IMR-90 (cell line): ENCODE results near the gene EVI5. TPM values are rescaled to one million over a fixed set of nuclear protein-coding genes. Genes with fewer than 3 reads are reported as not detected.
"Not testable (repeated sequence)": the region's sequence is repeated elsewhere in the genome, so short reads cannot be mapped to it uniquely, and the experiment has no call there.

Experiments
- ATAC-seq: fragments of 200-7000 bp; cut with Tn5 transposase; 2 replicates; pipeline ENCODE4 v1.9.1; 2020; ENCODE audit warnings: low read depth, mild to moderate bottlenecking, moderate library complexity
- BruUV-seq: library from RNA; stranded (reverse); fragments of 400-500 nt; replicated peaks from 2 replicates; lab custom pipeline; 2021; lab: Mats Ljungman, UMichigan
- CTCF ChIA-PET: fragments of 300-600 bp; formaldehyde crosslinking; extraction: SDS; loops from one replicate; lab custom pipeline; 2021; ENCODE audit warnings: antibody characterized with exemption; lab: Yijun Ruan, JAX
- POLR2A ChIA-PET: fragments of 300-600 bp; sonication (Branson Sonifier 250); formaldehyde crosslinking; loops from one replicate; lab custom pipeline; 2022; ENCODE audit warnings: antibody characterized with exemption; ENCODE audit not compliant: unreplicated experiment; lab: Charles Lee
- DNase-seq: peaks from one replicate; pipeline ENCODE4 v3.0.0; 2013
- H2AFZ ChIP-seq: replicated peaks from 2 replicates; pipeline ENCODE3; 2013; ENCODE audit warnings: low read length, mild to moderate bottlenecking; ENCODE audit not compliant: poor library complexity
- H2AK5ac ChIP-seq: 2 replicates; pipeline ENCODE4 v1.6.1; 2013; ENCODE audit warnings: low read depth, low read length, inconsistent platforms
- H2AK9ac ChIP-seq: replicated peaks from 2 replicates; pipeline ENCODE3; 2013; ENCODE audit warnings: mild to moderate bottlenecking, low read depth, low read length, moderate library complexity; ENCODE audit not compliant: poor library complexity
- H2BK120ac ChIP-seq: 2 replicates; pipeline ENCODE4 v1.6.1; 2013; ENCODE audit warnings: low read depth, low read length, inconsistent platforms
- H2BK15ac ChIP-seq: 3 replicates; pipeline ENCODE4 v1.6.1; 2013; ENCODE audit warnings: low read depth, low read length, inconsistent platforms
- H2BK20ac ChIP-seq: 2 replicates; pipeline ENCODE4 v1.6.1; 2013; ENCODE audit warnings: low read depth, mild to moderate bottlenecking, inconsistent platforms, low read length, moderate library complexity
- H2BK5ac ChIP-seq: 2 replicates; pipeline ENCODE4 v1.6.1; 2013; ENCODE audit warnings: mild to moderate bottlenecking, low read depth, low read length, inconsistent platforms; ENCODE audit not compliant: poor library complexity, severe bottlenecking
- H3K14ac ChIP-seq: replicated peaks from 2 replicates; pipeline ENCODE4 v1.6.1; 2013; ENCODE audit warnings: low read depth, low read length, inconsistent platforms
- H3K18ac ChIP-seq: 2 replicates; pipeline ENCODE4 v1.6.1; 2013; ENCODE audit warnings: low read depth, low read length, control low read depth
- H3K23ac ChIP-seq: 2 replicates; pipeline ENCODE4 v1.6.1; 2013; ENCODE audit warnings: low read depth, low read length, inconsistent platforms
- H3K27ac ChIP-seq: 2 replicates; pipeline ENCODE4 v1.5.1; 2013; ENCODE audit warnings: mild to moderate bottlenecking, control low read depth, low read length; ENCODE audit not compliant: insufficient read depth
- H3K27me3 ChIP-seq: 2 replicates; pipeline ENCODE4 v1.6.1; 2013; ENCODE audit warnings: low read length; ENCODE audit not compliant: control insufficient read depth, insufficient read depth
- H3K36me3 ChIP-seq: 2 replicates; pipeline ENCODE4 v1.6.1; 2013; ENCODE audit warnings: low read length, mixed read lengths; ENCODE audit not compliant: control insufficient read depth, insufficient read depth
- H3K4ac ChIP-seq: 2 replicates; pipeline ENCODE4 v1.6.1; 2013; ENCODE audit warnings: low read depth, low read length, inconsistent platforms
- H3K4me1 ChIP-seq: 2 replicates; pipeline ENCODE4 v1.6.1; 2013; ENCODE audit warnings: low read length, mixed read lengths; ENCODE audit not compliant: control insufficient read depth, insufficient read depth
- H3K4me2 ChIP-seq: 2 replicates; pipeline ENCODE4 v1.6.1; 2013; ENCODE audit warnings: low read depth, mild to moderate bottlenecking, control low read depth, low read length, moderate library complexity
- H3K4me3 ChIP-seq: 2 replicates; pipeline ENCODE4 v1.5.1; 2013; ENCODE audit warnings: low read depth, mild to moderate bottlenecking, control low read depth, low read length, moderate library complexity; ENCODE audit not compliant: insufficient read depth
- H3K56ac ChIP-seq: 2 replicates; pipeline ENCODE4 v1.6.1; 2013; ENCODE audit warnings: low read length, inconsistent platforms; ENCODE audit not compliant: insufficient read depth; ENCODE audit errors: extremely low read depth
- H3K79me1 ChIP-seq, 2 experiments: 2 replicates each; pipeline ENCODE4 v1.6.1; 2013; ENCODE audit warnings: low read length in 2 of 2, inconsistent platforms in 1 of 2, low read depth in 1 of 2
- H3K9ac ChIP-seq: 2 replicates; pipeline ENCODE4 v1.6.1; 2013; ENCODE audit warnings: low read depth, low read length, control low read depth
- H3K9me1 ChIP-seq: 2 replicates; pipeline ENCODE4 v1.6.1; 2013; ENCODE audit warnings: low read length, inconsistent platforms; ENCODE audit not compliant: insufficient read depth
- H3K9me3 ChIP-seq: 2 replicates; pipeline ENCODE4 v1.6.1; 2013; ENCODE audit warnings: low read length; ENCODE audit not compliant: control insufficient read depth, insufficient read depth
- H4K20me1 ChIP-seq: 2 replicates; pipeline ENCODE4 v1.6.1; 2013; ENCODE audit warnings: low read length, inconsistent platforms; ENCODE audit not compliant: insufficient read depth
- H4K5ac ChIP-seq: 2 replicates; pipeline ENCODE4 v1.6.1; 2013; ENCODE audit warnings: mild to moderate bottlenecking, low read depth, low read length, control low read depth
- H4K8ac ChIP-seq, 2 experiments: 2 replicates each; pipeline ENCODE4 v1.6.1; 2013; ENCODE audit warnings: low read depth in 2 of 2, low read length in 2 of 2, control low read depth in 1 of 2, inconsistent platforms in 1 of 2
- H4K91ac ChIP-seq: 2 replicates; pipeline ENCODE4 v1.6.1; 2013; ENCODE audit warnings: low read depth, low read length, inconsistent platforms; ENCODE audit not compliant: insufficient read depth
- FOS ChIP-seq: fragments of 150-350 bp; IDR thresholded peaks from 2 replicates; pipeline ENCODE4 v1.6.1; 2016; ENCODE audit warnings: low read depth, low read length
- USF2 ChIP-seq: fragments of 150-350 bp; IDR thresholded peaks from 2 replicates; pipeline ENCODE4 v1.6.1; 2017; ENCODE audit warnings: mild to moderate bottlenecking, antibody characterized with exemption, low read length, low read depth
- WGBS, 2 experiments: methylation state at CpG; one replicate each; pipeline versions ENCODE4 v1.1.5 to v1.1.7; 2013; ENCODE audit warnings: missing lambda C conversion rate in 2 of 2; ENCODE audit not compliant: insufficient read length in 1 of 2; ENCODE audit errors: extremely low coverage in 2 of 2; 5-methylcytosine and 5-hydroxymethylcytosine counted together
- dilution Hi-C: fragments of 300-500 bp; cut with HindIII; formaldehyde crosslinking; loops from one replicate; pipeline ENCODE4 v1.14.3; 2018; ENCODE audit warnings: low sequenced_read_pairs; ENCODE audit not compliant: unreplicated experiment
- in situ Hi-C: fragments of 300-500 bp; cut with MboI; formaldehyde crosslinking; loops from 3 replicates; pipeline ENCODE4 v1.14.3; 2019; ENCODE audit warnings: low sequenced_read_pairs, inconsistent platforms, mixed read lengths
- intact Hi-C: fragments of 100-400 bp; cut with micrococcal nuclease; formaldehyde crosslinking; loops from 2 replicates; pipeline ENCODE4 v1.10.0; 2022
- polyA plus RNA-seq, 3 experiments: library from polyadenylated mRNA; depleted of rRNA; stranded (reverse); fragments of >200 nt; gene quantifications; 2 replicates each; pipeline ENCODE4 v1.2.3, GENCODE V29; 2012; ENCODE audit warnings: low replicate concordance in 1 of 3
- total RNA-seq: library from RNA; depleted of rRNA; stranded (reverse); fragments of >200 nt; gene quantifications from 2 replicates; pipeline ENCODE4 v1.2.3, GENCODE V29; 2012

EVI5 gene
- total and polyA plus RNA-seq, 2 of the 4 experiments (the other 2 are of a cell fraction), result 13.9 to 26.9 TPM

- H3K9ac ChIP-seq, result no peak overlapping the region
- ChIA-PET CTCF (no interaction called here), POLR2A (interaction anchor here (0.6 kb wide), 1 partner anchor 30 kb away, joined by 15 read pairs; no protein-coding TSS in a partner anchor)
- no peak overlapping the region for H3K14ac ChIP-seq
- no peaks in the 10 kb centered on the region for H3K27me3 ChIP-seq
- H3K36me3 ChIP-seq, result no peaks in the 10 kb centered on the region
- H2AK5ac ChIP-seq, result no peak overlapping the region
- ATAC-seq (no peak), DNase-seq (no peak)
- no peak overlapping the region for H3K4me2 ChIP-seq
- H4K8ac ChIP-seq, result no peak overlapping the region
- peaks cover 32% of the 10 kb centered on the region; the same call in 1 of the 2 replicates for H4K20me1 ChIP-seq
- H2BK15ac ChIP-seq, result no peak overlapping the region
- no peak overlapping the region for H3K23ac ChIP-seq
- intact Hi-C loops, result no loop called here
- no CpG with 5 or more reads among the region's 1 CpG for WGBS, 2 experiments
- no peak overlapping the region for H4K5ac ChIP-seq
- BruUV-seq, result no TSS peak
- no peak overlapping the region for H2AK9ac ChIP-seq
- H3K79me1 ChIP-seq, result peaks cover 10 to 58% of the 10 kb centered on the region in 2 experiments
- in situ Hi-C loops, result no loop called here
- H3K4ac ChIP-seq, result no peak overlapping the region
- no peak overlapping the region for H3K18ac ChIP-seq
- H3K4me1 ChIP-seq, result no peaks in the 10 kb centered on the region
- no peak overlapping the region for H3K4me3 ChIP-seq
- H2BK20ac ChIP-seq, result no peak overlapping the region
- H2BK5ac ChIP-seq, result no peak overlapping the region
- no peak overlapping the region for H2BK120ac ChIP-seq
- TF ChIP-seq USF2, result no peak
- TF ChIP-seq FOS, result no peak
- dilution Hi-C loops, result no loop called here
- H3K27ac ChIP-seq, result no peak overlapping the region
- H4K91ac ChIP-seq, result no peak overlapping the region
- H3K56ac ChIP-seq, result no peak overlapping the region
- no peak overlapping the region for H2AFZ ChIP-seq
- H3K9me1 ChIP-seq, result no peaks in the 10 kb centered on the region
- H3K9me3 ChIP-seq, result no peaks in the 10 kb centered on the region
Measured at GRCh38 chr1:92774407-92774806, 10.5 kb downstream of the EVI5 start.

- H3K14ac ChIP-seq, H2BK20ac ChIP-seq, H3K4ac ChIP-seq, POLR2A ChIA-PET, H3K4me2 ChIP-seq, in situ Hi-C loops, DNase-seq, H3K56ac ChIP-seq, H3K36me3 ChIP-seq, H2BK5ac ChIP-seq, H4K5ac ChIP-seq, H3K9me3 ChIP-seq, H3K18ac ChIP-seq, dilution Hi-C loops, H3K23ac ChIP-seq, ATAC-seq, BruUV-seq, H3K27me3 ChIP-seq, CTCF ChIA-PET, H3K9ac ChIP-seq, H2BK15ac ChIP-seq, H3K4me1 ChIP-seq, H3K4me3 ChIP-seq, H4K8ac ChIP-seq, H4K91ac ChIP-seq, intact Hi-C loops, H3K9me1 ChIP-seq, H2AK5ac ChIP-seq, H2BK120ac ChIP-seq, H3K27ac ChIP-seq, H2AFZ ChIP-seq, H2AK9ac ChIP-seq: not testable (repeated sequence)
- peaks cover 5 to 54% of the 10 kb centered on the region in 2 experiments for H3K79me1 ChIP-seq
- peaks cover 28% of the 10 kb centered on the region; the same call in 1 of the 2 replicates for H4K20me1 ChIP-seq
- WGBS, 2 experiments, result no CpG with 5 or more reads among the region's 2 CpGs
Measured at GRCh38 chr1:92773749-92774148, 11.2 kb downstream of the EVI5 start.
